NOMO-1 treated with dmso at 0.1 percent for 144 hours (cell line): Measurements from ENCODE around the gene GPRC6A.

Experiments used
- DNase-seq: peaks from one replicate; lab custom pipeline; 2025; ENCODE audit not compliant: unreplicated experiment; lab: John Stamatoyannopoulos, UW

The GPRC6A gene

GRCh38 chr6:116779573-116780164 lies 49.2 kb downstream of the GPRC6A start:
- no peak for DNase-seq

- DNase-seq: no peak
Measured at GRCh38 chr6:116773886-116774285, 55.0 kb downstream of the GPRC6A start.

GRCh38 chr6:116772450-116772849 lies 56.4 kb downstream of the GPRC6A start:
- DNase-seq: no peak

GRCh38 chr6:116767715-116768114 lies 61.2 kb downstream of the GPRC6A start:
- DNase-seq: no peak

- DNase-seq: no peak
Measured at GRCh38 chr6:116766506-116767176, 62.2 kb downstream of the GPRC6A start.

GRCh38 chr6:116764961-116765841 lies 63.7 kb downstream of the GPRC6A start, which contains the start of gene FAM162B:
Gene FAM162B (minus strand): TSS chr6:116765719. CDS start chr6:116765576, 143 bp downstream.
- no peak for DNase-seq

GRCh38 chr6:116764629-116764960 lies 64.3 kb downstream of the GPRC6A start:
- no peak for DNase-seq

- DNase-seq: no peak
Measured at GRCh38 chr6:116763906-116764628, 64.8 kb downstream of the GPRC6A start.

- DNase-seq: no peak
Measured at GRCh38 chr6:116763048-116763447, 65.8 kb downstream of the GPRC6A start.

GRCh38 chr6:116762235-116762634 lies 66.6 kb downstream of the GPRC6A start:
- no peak for DNase-seq

- DNase-seq: no peak
Measured at GRCh38 chr6:116761779-116762178, 67.1 kb downstream of the GPRC6A start.

GRCh38 chr6:116745176-116745575 lies 83.7 kb downstream of the GPRC6A start:
- DNase-seq: no peak
